ENCODE data around the gene RPS6KL1. TPM values are rescaled to one million over a fixed set of nuclear protein-coding genes. Genes with fewer than 3 reads are reported as not detected.

The RPS6KL1 gene
- total RNA-seq, 2 donors from 2014 or later: 9.1 to 14.0 TPM

- DNase-seq: peak; percentile 62
- peak overlapping the region; percentile 87 for H3K4me3 ChIP-seq
- intact Hi-C loops (cut with DNase I): no loop called here
- no peaks in the 10 kb centered on the region for H3K36me3 ChIP-seq
- peak overlapping the region; percentile 98 to 99 for H3K9ac ChIP-seq (ENCODE audit: low read depth in 2 of 2, low read length in 2 of 2)
- TF ChIP-seq CTCF (IDR thresholded peaks at IDR 0.05): no peak
- H3K9me3 ChIP-seq: no peaks in the 10 kb centered on the region
- peaks cover 10% of the 10 kb centered on the region for H3K4me1 ChIP-seq
- no peaks in the 10 kb centered on the region for H3K27me3 ChIP-seq
- H3K27ac ChIP-seq: peak overlapping the region; percentile 97
These were observed 40.7 kb downstream of the RPS6KL1 start for GRCh38 chr14:74882103-74882920.

DNA sequence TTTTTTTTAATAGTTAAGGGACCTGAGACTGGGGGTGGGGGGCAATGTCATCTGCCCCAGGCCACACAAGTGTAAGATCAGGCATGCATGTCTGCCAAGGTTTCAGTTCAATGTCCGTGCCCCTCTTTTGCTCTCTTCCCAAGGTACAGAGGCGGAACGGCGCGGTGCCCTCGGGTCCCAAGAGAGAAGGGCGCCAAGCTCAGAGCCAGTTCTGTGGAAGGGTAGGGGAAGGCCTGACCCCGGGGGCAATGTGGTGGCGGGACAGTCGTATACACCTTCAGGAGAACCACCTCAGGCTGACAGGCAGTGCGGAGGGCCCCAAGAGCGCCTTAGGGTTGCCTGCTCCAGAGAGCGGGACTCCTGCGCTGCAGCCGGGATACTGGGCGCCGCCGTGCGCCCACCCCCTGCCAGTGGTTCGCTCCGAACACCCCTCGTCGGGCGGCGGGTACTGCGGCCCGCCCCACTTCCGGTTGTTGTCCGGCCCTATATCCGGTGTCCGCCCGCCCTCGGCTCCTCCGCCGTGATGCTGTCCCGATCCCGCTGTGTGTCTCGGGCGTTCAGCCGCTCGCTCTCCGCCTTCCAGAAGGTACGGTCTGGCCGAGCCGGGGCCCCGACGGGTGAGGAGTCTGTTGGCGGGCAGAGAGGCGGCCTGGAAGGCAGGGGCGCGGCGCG lies 41.5 kb downstream of the RPS6KL1 start, which contains the start of gene DLST:
Gene DLST, plus strand, starts transcription at position 486 of the 672 bp plus-strand sequence. Its CDS starts 38 bp downstream, at position 524.
- peak; percentile 87 for DNase-seq
- Histone ChIP-seq H3K9me3 (no peaks in the 10 kb centered on the region), H3K27ac (peak within 1 kb of the TSS; percentile 97), H3K27me3 (no peaks in the 10 kb centered on the region), H3K9ac (ENCODE audit: low read depth in 2 of 2, low read length in 2 of 2) (peak within 1 kb of the TSS; percentile 98 to 99), H3K4me1 (peaks cover 10% of the 10 kb centered on the region), H3K4me3 (peak within 1 kb of the TSS; percentile 87), H3K36me3 (no peaks in the 10 kb centered on the region)
- TF ChIP-seq CTCF (IDR thresholded peaks at IDR 0.05): no peak
- intact Hi-C loops (cut with DNase I): no loop called here

DNA sequence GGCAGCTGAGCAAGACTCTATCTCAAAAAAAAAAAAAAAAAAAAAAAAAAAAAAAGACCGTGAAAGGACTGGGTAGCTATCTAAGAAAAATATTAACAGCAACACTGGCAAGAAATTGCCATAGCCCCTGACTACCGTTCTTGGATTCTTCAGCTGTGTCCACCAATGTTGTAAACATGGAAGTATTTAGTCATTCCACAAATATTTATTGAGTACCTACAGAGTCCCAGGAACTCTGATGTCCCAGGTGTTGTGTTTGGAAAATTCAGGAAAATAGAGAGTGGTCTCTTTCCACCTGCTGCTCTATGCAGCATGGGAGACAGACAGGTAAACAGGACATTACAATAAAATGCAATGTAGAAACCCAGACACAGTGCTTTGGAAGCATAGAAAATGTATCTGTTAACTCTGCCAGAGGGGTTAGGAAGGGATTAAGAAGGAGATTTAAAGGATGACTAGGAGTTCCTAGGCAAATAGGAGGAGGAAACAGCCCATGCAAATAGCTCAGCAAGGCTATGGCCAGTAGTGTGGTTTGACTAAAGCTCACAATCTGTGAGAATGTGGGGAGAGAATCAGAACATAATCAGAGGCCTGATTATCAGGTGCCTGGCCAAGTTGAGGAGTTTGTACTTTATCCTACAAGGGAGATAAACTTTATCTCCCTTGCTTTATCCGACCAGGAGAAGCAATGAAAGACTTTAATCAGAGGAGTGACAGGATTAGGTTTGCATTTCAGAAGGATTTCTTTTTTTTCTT lies 43.5 kb downstream of the RPS6KL1 start:
- Histone ChIP-seq H3K27me3 (no peaks in the 10 kb centered on the region), H3K9me3 (no peaks in the 10 kb centered on the region), H3K4me1 (peaks cover 10% of the 10 kb centered on the region), H3K36me3 (no peaks in the 10 kb centered on the region), H3K4me3 (no peak overlapping the region), H3K9ac (ENCODE audit: low read depth in 2 of 2, low read length in 2 of 2) (no peak overlapping the region), H3K27ac (no peak overlapping the region)
- no peak for DNase-seq
- no peak for TF ChIP-seq CTCF (IDR thresholded peaks at IDR 0.05)
- intact Hi-C loops (cut with DNase I): no loop called here

DNA sequence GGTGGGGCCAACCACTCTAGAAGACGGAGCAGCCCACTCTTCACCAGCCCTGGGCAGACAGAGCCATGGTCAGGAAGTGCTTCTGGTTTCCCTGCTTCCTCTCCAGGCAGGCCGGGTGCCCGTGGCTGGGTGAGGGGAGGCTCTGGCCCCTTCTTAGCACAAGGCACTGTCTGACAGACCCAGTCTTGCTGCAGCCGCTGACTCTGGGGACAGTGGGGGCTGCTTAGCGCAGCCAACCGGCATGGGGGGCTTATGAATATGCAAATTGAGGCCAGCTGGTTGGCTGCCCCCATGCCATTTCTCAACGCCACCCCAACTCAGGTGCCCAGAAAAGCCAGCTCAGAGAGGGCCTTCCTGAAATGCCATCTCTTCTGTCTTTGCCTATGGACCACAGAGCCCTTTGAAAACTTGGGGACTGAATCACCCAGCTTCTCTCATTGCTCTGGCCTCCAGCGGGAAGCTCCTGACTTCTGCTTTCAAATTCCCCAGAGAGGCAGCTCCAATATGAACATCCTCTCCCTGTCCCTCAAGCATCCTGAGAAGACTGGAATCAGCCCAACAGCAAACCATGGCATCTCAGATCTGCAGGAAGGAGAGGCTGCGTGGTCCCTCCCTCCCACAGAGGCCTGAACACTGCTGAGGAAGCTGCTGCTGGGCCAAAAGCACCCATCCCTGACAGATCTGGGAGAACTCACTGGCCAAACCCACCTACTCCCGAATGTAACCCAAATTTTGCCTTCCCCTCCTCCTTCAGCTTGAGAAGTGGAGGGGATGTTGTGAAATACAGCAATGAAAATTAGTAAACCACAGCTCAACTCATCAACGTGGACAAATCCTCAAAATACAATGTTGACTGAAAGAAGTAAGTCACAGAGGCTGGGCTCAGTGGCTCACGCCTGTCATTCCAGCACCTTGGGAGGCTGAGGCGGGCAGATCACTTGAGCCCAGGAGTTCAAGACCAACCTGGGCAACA lies 46.8 kb downstream of the RPS6KL1 start, which contains the start of gene PROX2:
Gene PROX2, minus strand, starts transcription at position 205 of the 973 bp plus-strand sequence. CDS start 12,311 bp downstream, outside the sequence.
- Histone ChIP-seq H3K36me3 (no peaks in the 10 kb centered on the region), H3K4me3 (no peak within 1 kb of the TSS), H3K27me3 (no peaks in the 10 kb centered on the region), H3K27ac (no peak within 1 kb of the TSS), H3K9ac (ENCODE audit: low read depth in 2 of 2, low read length in 2 of 2) (peak within 1 kb of the TSS in 1 of 2 donors; percentile 24), H3K4me1 (no peaks in the 10 kb centered on the region), H3K9me3 (no peaks in the 10 kb centered on the region)
- no peak for DNase-seq
- TF ChIP-seq CTCF (IDR thresholded peaks at IDR 0.05): no peak
- intact Hi-C loops (cut with DNase I): no loop called here

All from colonic mucosa (tissue), 4 donors.